ENCODE measurements around the gene ITIH5. TPM values are rescaled to one million over a fixed set of nuclear protein-coding genes. Genes with fewer than 3 reads are reported as not detected.

Gene ITIH5
- total and polyA plus RNA-seq, 2 of the 13 experiments (the other 11 are each of a cell fraction or from before 2014, with no cell fraction given) = 4.7 to 8.9 TPM

DNA sequence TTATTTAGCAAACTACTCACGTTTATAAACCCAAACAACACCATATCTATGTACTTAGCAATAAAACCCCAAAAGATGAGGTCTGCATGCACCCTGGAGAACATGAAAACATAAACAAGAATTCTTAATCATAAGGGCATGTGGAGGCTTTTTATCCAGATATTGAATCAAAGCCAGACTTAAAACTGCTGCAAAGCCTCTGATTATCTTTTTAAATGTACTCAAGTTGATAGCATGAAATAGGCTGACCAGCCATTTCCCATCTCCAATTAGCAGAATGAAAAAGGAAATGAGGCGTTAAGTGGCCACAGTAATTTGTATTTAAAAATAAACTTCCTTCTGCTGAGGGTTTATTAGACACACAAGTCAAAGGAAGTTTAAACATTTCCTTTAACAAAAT, 48.3 kb downstream of the ITIH5 start:
- DNase-seq (ENCODE audit: low spot score) (no peak), FAIRE-seq (no peak), ATAC-seq (no peak)
- POLR2A ChIA-PET = no interaction called here
- in situ Hi-C loops (cut with HindIII; ENCODE audit: extremely low pct_ligation_motif_present, low pct_unique_long_range_greater_than_20kb) = no loop called here
- Histone ChIP-seq H3K4me3 (replicated peaks in 1 of 3; ENCODE audit: insufficient read depth in 1 of 3, low read depth in 2 of 3, low read length in 3 of 3) (no peak overlapping the region), H3K79me2 (ENCODE audit: insufficient read depth, low read length) (no peaks in the 10 kb centered on the region), H3K27me3 (ENCODE audit: control insufficient read depth in 1 of 2, insufficient read depth in 2 of 2, low read length in 2 of 2) (no peaks in the 10 kb centered on the region), H3K9ac (ENCODE audit: insufficient read depth, low read depth, low read length) (no peak overlapping the region), H3K9me3 (ENCODE audit: low read length) (no peaks in the 10 kb centered on the region), H3K4me2 (ENCODE audit: low read depth, low read length) (no peak overlapping the region), H2AFZ (ENCODE audit: low read length) (no peak overlapping the region), H3K4me1 (ENCODE audit: insufficient read depth, low read length) (peaks cover 6% of the 10 kb centered on the region; the same call in 1 of the 2 replicates), H4K20me1 (ENCODE audit: insufficient read depth, low read length) (no peaks in the 10 kb centered on the region), H3K27ac (ENCODE audit: extremely low read length, insufficient read depth, low read length) (no peak overlapping the region), H3K36me3 (replicated peaks in 1 of 2; ENCODE audit: control insufficient read depth in 1 of 2, insufficient read depth in 2 of 2, low read length in 2 of 2) (no peaks in the 10 kb centered on the region)
- no peak for TF ChIP-seq ZNF781 (CRISPR knock-in tag; IDR thresholded peaks at IDR 0.05; ENCODE audit: borderline replicate concordance, not compliant biosample characterization)
- TF ChIP-seq ZKSCAN8 (CRISPR knock-in tag; IDR thresholded peaks at IDR 0.05; ENCODE audit: borderline replicate concordance) = no peak
- no peak for TF ChIP-seq HES4 (CRISPR knock-in tag; IDR thresholded peaks at IDR 0.05; ENCODE audit: borderline replicate concordance)
- TF ChIP-seq, protein P1, sequence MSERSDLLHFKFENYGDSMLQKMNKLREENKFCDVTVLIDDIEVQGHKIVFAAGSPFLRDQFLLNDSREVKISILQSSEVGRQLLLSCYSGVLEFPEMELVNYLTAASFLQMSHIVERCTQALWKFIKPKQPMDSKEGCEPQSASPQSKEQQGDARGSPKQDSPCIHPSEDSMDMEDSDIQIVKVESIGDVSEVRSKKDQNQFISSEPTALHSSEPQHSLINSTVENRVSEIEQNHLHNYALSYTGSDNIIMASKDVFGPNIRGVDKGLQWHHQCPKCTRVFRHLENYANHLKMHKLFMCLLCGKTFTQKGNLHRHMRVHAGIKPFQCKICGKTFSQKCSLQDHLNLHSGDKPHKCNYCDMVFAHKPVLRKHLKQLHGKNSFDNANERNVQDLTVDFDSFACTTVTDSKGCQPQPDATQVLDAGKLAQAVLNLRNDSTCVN (CRISPR knock-in tag; IDR thresholded peaks at IDR 0.05; ENCODE audit: borderline replicate concordance) = no peak
- no TSS peak for BruUV-seq (replicated peaks)
- intact Hi-C loops (cut with micrococcal nuclease; ENCODE audit: unreplicated experiment) = no loop called here
- WGBS (ENCODE audit: low lambda C conversion rate) = 77% methylated on average over 2 of the region's 2 CpGs
- CTCF ChIA-PET (ENCODE audit: low intra/inter-chr PET ratio, low total read pairs) = no interaction called here

DNA sequence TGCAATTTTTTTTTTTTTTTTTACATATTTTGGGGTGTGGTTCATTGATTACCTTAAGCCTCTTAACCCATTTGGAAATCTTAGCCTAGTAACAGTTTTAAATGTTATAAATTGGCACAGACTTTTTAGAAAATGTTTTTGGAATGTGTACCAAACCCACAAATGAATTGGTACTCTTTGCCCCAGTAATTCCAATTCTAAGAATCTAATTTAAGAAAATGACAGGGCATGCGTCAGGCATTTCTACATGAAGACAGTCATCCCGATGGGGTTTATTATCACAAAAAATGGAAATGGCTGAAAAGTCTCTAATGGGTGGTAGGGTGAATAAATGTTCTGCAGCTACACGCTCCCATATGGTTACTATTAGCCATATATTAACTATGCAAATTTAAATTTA, 54.9 kb downstream of the ITIH5 start:
- intact Hi-C loops (cut with micrococcal nuclease; ENCODE audit: unreplicated experiment) = no loop called here
- H3K27ac ChIP-seq (ENCODE audit: extremely low read length, insufficient read depth, low read length) = no peak overlapping the region
- in situ Hi-C loops (cut with HindIII; ENCODE audit: extremely low pct_ligation_motif_present, low pct_unique_long_range_greater_than_20kb) = no loop called here
- no peak overlapping the region for H3K9ac ChIP-seq (ENCODE audit: insufficient read depth, low read depth, low read length)
- H4K20me1 ChIP-seq (ENCODE audit: insufficient read depth, low read length) = no peaks in the 10 kb centered on the region
- H3K36me3 ChIP-seq (replicated peaks in 1 of 2; ENCODE audit: control insufficient read depth in 1 of 2, insufficient read depth in 2 of 2, low read length in 2 of 2) = no peaks in the 10 kb centered on the region
- no peak for ATAC-seq
- no peak for FAIRE-seq
- peaks cover 12% of the 10 kb centered on the region; the same call in 1 of the 2 replicates for H3K4me1 ChIP-seq (ENCODE audit: insufficient read depth, low read length)
- no peaks in the 10 kb centered on the region; a peak in 1 of 5 replicates for H3K27me3 ChIP-seq (ENCODE audit: control insufficient read depth in 1 of 2, insufficient read depth in 2 of 2, low read length in 2 of 2)
- BruUV-seq (replicated peaks) = no TSS peak
- 97% methylated on average over 3 of the region's 3 CpGs for WGBS (ENCODE audit: low lambda C conversion rate)
- no peaks in the 10 kb centered on the region for H3K79me2 ChIP-seq (ENCODE audit: insufficient read depth, low read length)
- no peak overlapping the region for H3K4me2 ChIP-seq (ENCODE audit: low read depth, low read length)
- TF ChIP-seq ZFP1 (CRISPR knock-in tag; IDR thresholded peaks at IDR 0.05) (no peak), ZBTB1 (CRISPR knock-in tag; IDR thresholded peaks at IDR 0.05; ENCODE audit: borderline replicate concordance) (no peak)
- no peak overlapping the region for H2AFZ ChIP-seq (ENCODE audit: low read length)
- ChIA-PET CTCF (ENCODE audit: low intra/inter-chr PET ratio, low total read pairs) (no interaction called here), POLR2A (no interaction called here)
- no peak for DNase-seq (ENCODE audit: low spot score)
- H3K4me3 ChIP-seq (replicated peaks in 1 of 3; ENCODE audit: insufficient read depth in 1 of 3, low read depth in 2 of 3, low read length in 3 of 3) = no peak overlapping the region
- no peaks in the 10 kb centered on the region for H3K9me3 ChIP-seq (ENCODE audit: low read length)
